Astrocyte (in vitro differentiated cells and primary cell): Measurements from ENCODE around the gene PADI2.

Source experiments
- CTCF ChIP-seq: IDR thresholded peaks from 2 replicates; pipeline ENCODE4 v1.5.1; 2011; ENCODE audit warnings: low read depth, mild to moderate bottlenecking, inconsistent platforms, low read length, moderate library complexity; ENCODE audit not compliant: insufficient read depth
- EZH2 ChIP-seq: IDR thresholded peaks from 2 replicates; pipeline ENCODE4 v1.6.1; 2012; ENCODE audit warnings: mild to moderate bottlenecking, low read length, inconsistent platforms; ENCODE audit not compliant: insufficient read depth

DNA sequence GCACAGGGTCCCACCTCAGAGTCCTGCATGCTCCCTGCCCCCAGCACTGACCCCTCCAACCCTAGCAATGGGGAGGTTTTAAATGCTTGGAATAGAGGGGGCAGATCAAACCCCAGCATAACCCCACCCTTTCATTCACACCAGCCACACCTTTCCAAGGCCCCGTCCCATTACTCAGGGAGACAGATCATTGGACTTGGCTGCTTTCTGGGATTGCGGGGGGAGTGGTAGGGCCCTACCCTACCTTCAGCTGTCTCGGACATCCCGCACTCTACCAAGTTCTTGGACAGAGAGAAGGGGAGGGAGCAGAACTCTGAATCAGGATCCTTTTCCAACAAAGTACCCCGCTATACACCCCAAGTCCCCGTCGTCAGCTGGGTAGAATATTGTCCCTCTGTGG is 983 bp downstream of the PADI2 start:
- no peak for TF ChIP-seq CTCF
- no peak for TF ChIP-seq EZH2
